HepG2 (cell line): ENCODE measurements around the gene BICDL1.

Experiments used
- ETV5 ChIP-seq: IDR thresholded peaks from 2 replicates; pipeline ENCODE4 v1.6.1; 2018; ENCODE audit warnings: missing biosample characterization, missing genetic modification reagents, inconsistent platforms, borderline replicate concordance
- EZH2 ChIP-seq: conservative IDR thresholded peaks from 2 replicates; pipeline ENCODE4 v1.6.1; 2012; ENCODE audit warnings: mild to moderate bottlenecking, low read depth, low read length, moderate library complexity
- HDAC2 ChIP-seq: sonication (generic); formaldehyde crosslinking; IDR thresholded peaks from 2 replicates; pipeline ENCODE4 v1.4.0; 2020; ENCODE audit warnings: missing genetic modification reagents
- KAT7 ChIP-seq: IDR thresholded peaks from 2 replicates; pipeline ENCODE4 v1.6.1; 2018; ENCODE audit warnings: borderline replicate concordance, missing compliant biosample characterization
- SIN3B ChIP-seq: fragments of 150-350 bp; IDR thresholded peaks from 2 replicates; pipeline ENCODE4 v1.6.1; 2014; ENCODE audit warnings: low read length
- SMC3 ChIP-seq: IDR thresholded peaks from 2 replicates; pipeline ENCODE4 v1.6.1; 2011; ENCODE audit warnings: low read length, improper control_type of control experiment
- ZNF274 ChIP-seq: sonication (generic); formaldehyde crosslinking; IDR thresholded peaks from 2 replicates; pipeline ENCODE4 v1.5.1; 2020; ENCODE audit warnings: mild to moderate bottlenecking, missing genetic modification reagents
- ZNF670 ChIP-seq: sonication (generic); formaldehyde crosslinking; IDR thresholded peaks from 2 replicates; pipeline ENCODE4 v1.8.0; 2022; ENCODE audit warnings: mild to moderate bottlenecking, missing genetic modification reagents, borderline replicate concordance
- TF ChIP-seq, protein P1 (sequence below), 2 experiments: fragments of 450-650 bp in 1 of 2; sonication (generic) in 1 of 2; formaldehyde crosslinking in 1 of 2; IDR thresholded peaks; 2 replicates each; pipeline versions ENCODE4 v1.6.1 to v1.8.0; 2016 to 2022; ENCODE audit warnings: antibody characterized with exemption in 1 of 2, mild to moderate bottlenecking in 1 of 2, missing genetic modification reagents in 1 of 2
- TF ChIP-seq, protein P2 (sequence below): sonication (generic); formaldehyde crosslinking; IDR thresholded peaks from 2 replicates; pipeline ENCODE4 v1.5.0; 2020; ENCODE audit warnings: mild to moderate bottlenecking, missing genetic modification reagents, moderate library complexity
- TF ChIP-seq, protein P3 (sequence below): sonication (generic); formaldehyde crosslinking; IDR thresholded peaks from 2 replicates; pipeline ENCODE4 v1.4.0; 2020; ENCODE audit warnings: mild to moderate bottlenecking, low read depth, missing genetic modification reagents

DNA sequence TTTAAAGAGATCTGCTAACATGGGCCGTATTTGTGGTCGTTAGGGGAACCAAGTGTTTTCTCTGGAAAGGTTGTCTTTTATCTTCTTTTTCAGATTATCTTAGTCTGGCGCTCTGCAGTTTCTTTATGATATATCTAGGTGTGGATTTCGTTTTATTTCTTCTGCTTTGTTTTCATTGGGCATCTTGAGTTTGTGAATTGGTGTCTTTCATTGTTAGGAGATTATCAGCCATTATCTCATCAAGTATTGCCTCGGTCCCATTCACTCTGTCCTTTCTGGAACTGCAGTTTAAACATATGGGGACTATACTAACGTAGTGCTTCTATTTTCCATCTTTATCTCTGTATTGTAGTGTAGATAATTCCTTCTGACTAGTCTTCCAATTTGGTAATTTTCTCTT lies 60.4 kb downstream of the BICDL1 start:
- TF ChIP-seq SIN3B (no peak), EZH2 (no peak), ETV5 (CRISPR knock-in tag) (no peak), KAT7 (CRISPR knock-in tag) (no peak), ZNF670 (CRISPR knock-in tag) (no peak), HDAC2 (no peak), SMC3 (no peak), ZNF274 (CRISPR knock-in tag) (no peak)
- TF ChIP-seq, protein P1, sequence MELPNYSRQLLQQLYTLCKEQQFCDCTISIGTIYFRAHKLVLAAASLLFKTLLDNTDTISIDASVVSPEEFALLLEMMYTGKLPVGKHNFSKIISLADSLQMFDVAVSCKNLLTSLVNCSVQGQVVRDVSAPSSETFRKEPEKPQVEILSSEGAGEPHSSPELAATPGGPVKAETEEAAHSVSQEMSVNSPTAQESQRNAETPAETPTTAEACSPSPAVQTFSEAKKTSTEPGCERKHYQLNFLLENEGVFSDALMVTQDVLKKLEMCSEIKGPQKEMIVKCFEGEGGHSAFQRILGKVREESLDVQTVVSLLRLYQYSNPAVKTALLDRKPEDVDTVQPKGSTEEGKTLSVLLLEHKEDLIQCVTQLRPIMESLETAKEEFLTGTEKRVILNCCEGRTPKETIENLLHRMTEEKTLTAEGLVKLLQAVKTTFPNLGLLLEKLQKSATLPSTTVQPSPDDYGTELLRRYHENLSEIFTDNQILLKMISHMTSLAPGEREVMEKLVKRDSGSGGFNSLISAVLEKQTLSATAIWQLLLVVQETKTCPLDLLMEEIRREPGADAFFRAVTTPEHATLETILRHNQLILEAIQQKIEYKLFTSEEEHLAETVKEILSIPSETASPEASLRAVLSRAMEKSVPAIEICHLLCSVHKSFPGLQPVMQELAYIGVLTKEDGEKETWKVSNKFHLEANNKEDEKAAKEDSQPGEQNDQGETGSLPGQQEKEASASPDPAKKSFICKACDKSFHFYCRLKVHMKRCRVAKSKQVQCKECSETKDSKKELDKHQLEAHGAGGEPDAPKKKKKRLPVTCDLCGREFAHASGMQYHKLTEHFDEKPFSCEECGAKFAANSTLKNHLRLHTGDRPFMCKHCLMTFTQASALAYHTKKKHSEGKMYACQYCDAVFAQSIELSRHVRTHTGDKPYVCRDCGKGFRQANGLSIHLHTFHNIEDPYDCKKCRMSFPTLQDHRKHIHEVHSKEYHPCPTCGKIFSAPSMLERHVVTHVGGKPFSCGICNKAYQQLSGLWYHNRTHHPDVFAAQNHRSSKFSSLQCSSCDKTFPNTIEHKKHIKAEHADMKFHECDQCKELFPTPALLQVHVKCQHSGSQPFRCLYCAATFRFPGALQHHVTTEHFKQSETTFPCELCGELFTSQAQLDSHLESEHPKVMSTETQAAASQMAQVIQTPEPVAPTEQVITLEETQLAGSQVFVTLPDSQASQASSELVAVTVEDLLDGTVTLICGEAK (IDR thresholded peaks at IDR 0.05), result no peak
- TF ChIP-seq, protein P1 (CRISPR knock-in tag; IDR thresholded peaks at IDR 0.05), result no peak
- TF ChIP-seq, protein P2, sequence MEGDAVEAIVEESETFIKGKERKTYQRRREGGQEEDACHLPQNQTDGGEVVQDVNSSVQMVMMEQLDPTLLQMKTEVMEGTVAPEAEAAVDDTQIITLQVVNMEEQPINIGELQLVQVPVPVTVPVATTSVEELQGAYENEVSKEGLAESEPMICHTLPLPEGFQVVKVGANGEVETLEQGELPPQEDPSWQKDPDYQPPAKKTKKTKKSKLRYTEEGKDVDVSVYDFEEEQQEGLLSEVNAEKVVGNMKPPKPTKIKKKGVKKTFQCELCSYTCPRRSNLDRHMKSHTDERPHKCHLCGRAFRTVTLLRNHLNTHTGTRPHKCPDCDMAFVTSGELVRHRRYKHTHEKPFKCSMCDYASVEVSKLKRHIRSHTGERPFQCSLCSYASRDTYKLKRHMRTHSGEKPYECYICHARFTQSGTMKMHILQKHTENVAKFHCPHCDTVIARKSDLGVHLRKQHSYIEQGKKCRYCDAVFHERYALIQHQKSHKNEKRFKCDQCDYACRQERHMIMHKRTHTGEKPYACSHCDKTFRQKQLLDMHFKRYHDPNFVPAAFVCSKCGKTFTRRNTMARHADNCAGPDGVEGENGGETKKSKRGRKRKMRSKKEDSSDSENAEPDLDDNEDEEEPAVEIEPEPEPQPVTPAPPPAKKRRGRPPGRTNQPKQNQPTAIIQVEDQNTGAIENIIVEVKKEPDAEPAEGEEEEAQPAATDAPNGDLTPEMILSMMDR (CRISPR knock-in tag), result no peak
- TF ChIP-seq, protein P3, sequence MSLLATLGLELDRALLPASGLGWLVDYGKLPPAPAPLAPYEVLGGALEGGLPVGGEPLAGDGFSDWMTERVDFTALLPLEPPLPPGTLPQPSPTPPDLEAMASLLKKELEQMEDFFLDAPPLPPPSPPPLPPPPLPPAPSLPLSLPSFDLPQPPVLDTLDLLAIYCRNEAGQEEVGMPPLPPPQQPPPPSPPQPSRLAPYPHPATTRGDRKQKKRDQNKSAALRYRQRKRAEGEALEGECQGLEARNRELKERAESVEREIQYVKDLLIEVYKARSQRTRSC (CRISPR knock-in tag), result no peak
